Left renal cortex interstitium (tissue), 4 donors: ENCODE measurements around the gene HSPA1A. TPM values are rescaled to one million over a fixed set of nuclear protein-coding genes. Genes with fewer than 3 reads are reported as not detected.
"Not testable (repeated sequence)": the region's sequence is repeated elsewhere in the genome, so short reads cannot be mapped to it uniquely, and the experiment has no call there.

Experiments
- DNase-seq, 4 donors: peaks; one replicate each; pipeline ENCODE4 v3.0.0-alpha.2; 2013; ENCODE audit warnings: low read depth in 4 of 4, low spot score in 2 of 4, missing footprints in 1 of 4
- polyA plus RNA-seq, 4 donors: library from polyadenylated mRNA; unstranded; fragments of 120-200 nt; gene quantifications; one replicate each; pipeline ENCODE4 v1.2.1, GENCODE V29; 2013; ENCODE audit not compliant: insufficient read length in 4 of 4

Gene HSPA1A
- polyA plus RNA-seq, 4 donors: 92.5 to 123 (median 116) TPM

GRCh38 chr6:31831350-31832215 is 16.2 kb downstream of the HSPA1A start:
- DNase-seq: no peak

GRCh38 chr6:31834367-31835250 is 19.3 kb downstream of the HSPA1A start:
- DNase-seq: peak; percentile 89 to 94 (median 91)

DNA sequence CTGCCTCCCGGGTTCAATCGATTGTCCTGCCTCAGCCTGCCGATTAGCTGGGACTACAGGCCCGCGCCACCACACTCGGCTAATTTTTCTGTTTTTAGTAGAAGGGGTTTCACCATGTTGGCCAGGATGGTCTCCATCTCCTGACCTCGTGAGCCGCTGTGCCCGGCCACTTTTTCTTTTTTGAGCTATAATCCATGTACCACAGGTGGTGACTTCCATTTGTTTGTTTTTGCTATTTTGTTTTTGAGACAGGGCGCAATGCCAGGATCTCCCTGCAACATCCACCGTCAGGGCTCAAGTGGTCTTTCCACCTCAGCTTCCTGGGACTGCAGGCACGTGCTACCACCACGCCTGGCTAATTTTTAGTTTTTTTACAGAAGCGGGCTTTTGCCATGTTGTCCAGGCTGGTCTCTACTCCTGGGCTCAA is 20.7 kb downstream of the HSPA1A start:
- DNase-seq: no peak

DNA sequence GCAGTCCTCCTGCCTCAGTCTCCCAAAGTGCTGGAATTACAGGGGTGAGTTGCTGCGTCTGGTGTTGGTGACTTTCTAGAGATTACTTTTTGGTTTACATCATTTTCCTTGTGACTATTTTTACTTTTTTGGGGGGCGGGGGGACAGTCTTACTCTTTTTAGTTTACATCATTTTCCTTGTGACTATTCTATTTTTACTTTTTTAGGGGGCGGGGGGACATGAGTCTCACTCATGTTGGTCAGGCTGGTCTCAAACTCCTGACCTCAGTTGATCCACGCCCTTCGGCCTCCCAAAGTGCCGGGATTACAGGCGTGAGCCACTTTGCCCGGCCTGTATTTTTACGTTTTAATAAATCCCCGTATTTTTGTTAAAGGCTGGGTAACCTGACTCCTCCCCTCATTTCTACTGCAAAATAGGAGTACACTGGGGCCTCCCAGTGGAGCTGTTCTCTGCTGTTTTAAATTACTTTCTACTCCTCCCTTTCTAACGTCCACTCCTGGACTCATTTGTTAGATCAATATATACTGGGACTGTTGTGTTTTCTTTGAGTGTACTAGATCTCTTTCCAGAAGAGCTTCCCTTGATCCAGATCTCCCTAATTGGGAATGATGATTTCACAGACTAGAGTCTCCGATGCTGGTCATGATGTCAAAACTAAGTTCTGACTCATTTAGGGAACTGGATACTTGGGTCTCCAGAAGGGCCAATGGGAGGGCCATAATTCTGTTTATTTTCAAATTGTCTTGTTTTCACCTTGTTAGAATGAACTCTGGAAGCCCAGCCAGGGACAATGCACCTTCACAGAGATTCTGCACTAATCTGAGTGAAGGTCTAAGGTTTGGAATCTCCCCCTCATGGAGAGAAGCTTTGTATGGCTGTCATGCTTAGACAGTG is 21.4 kb downstream of the HSPA1A start:
- no peak for DNase-seq

GRCh38 chr6:31837369-31838113 is 22.2 kb downstream of the HSPA1A start:
- no peak for DNase-seq

DNA sequence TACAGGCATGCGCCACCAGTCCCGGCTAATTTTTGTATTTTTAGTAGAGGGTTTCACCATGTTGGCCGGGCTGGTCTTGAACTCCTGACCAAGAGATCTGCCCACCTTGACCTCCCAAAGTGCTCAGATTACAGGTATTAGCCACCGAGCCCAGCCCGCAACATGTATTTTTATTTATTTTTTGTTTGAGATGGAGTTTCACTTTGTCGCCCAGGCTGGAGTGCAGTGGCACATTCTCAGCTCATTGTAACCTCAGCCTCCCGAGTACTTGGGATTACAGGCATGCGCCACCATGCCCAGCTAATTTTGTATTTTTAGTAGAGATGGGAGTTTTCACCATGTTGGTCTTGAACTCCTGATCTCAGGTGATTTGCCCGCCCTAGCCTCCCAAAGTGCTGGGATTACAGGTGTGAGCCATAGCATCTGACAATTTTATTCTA is 22.8 kb downstream of the HSPA1A start:
- DNase-seq: not testable (repeated sequence)

- no peak for DNase-seq
These were observed 23.6 kb downstream of the HSPA1A start for GRCh38 chr6:31838968-31839367.

DNA sequence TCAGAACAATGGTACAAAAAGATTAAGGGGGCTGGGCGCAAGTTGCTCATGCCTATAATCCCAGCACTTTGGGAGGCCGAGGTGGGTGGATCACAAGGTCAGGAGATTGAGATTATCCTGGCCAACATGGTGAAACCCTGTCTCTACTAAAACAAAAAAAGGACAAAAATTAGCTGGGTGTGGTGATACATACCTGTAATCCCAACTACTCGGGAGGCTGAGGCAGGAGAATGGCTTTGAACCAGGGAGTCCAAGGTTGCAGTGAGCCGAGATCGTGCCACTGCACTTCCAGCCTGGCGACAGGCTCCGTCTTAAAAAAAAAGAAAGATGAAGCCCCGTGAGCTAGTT is 24.4 kb downstream of the HSPA1A start:
- DNase-seq: not testable (repeated sequence)

- no peak for DNase-seq
These were observed 26.7 kb downstream of the HSPA1A start for GRCh38 chr6:31842053-31842452.

GRCh38 chr6:31844507-31844906 is 29.2 kb downstream of the HSPA1A start:
- DNase-seq: no peak

DNA sequence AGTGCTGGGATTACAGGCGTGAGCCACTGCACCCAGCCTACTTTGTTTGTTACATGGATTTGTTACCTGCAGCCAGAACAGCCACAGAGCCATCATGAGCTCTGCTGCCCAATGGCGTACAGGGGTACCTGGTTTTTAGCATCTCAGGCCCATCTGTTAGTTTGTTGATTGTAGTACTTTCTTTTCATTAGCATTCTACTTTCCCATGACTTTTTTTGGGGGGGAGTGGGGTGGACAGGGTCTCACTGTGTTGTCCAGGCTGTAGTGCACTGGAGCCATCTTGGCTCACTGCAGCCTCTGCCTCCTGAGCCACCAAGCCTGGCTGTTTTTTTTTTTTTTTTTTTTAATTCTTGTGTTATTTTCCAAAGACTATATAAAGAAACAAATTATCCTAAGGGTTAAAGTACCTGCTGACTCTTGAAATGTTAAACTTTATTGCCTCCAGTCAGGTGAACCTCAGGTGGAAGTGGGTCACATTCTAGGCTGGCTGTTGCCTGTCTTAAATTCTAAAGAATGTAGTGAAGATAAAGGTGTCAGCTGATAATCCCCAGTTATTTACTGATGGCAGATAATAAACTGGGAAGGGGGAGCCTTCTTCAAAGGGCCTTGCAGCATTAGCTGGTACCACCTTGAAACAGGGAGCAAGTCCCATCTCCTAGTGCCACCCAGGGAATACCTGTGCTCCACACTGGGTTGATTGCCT is 32.1 kb downstream of the HSPA1A start:
- no peak for DNase-seq

GRCh38 chr6:31850765-31851484 is 35.6 kb downstream of the HSPA1A start:
- DNase-seq: no peak

- no peak for DNase-seq
These were observed 36.1 kb downstream of the HSPA1A start for GRCh38 chr6:31851485-31851832.

DNA sequence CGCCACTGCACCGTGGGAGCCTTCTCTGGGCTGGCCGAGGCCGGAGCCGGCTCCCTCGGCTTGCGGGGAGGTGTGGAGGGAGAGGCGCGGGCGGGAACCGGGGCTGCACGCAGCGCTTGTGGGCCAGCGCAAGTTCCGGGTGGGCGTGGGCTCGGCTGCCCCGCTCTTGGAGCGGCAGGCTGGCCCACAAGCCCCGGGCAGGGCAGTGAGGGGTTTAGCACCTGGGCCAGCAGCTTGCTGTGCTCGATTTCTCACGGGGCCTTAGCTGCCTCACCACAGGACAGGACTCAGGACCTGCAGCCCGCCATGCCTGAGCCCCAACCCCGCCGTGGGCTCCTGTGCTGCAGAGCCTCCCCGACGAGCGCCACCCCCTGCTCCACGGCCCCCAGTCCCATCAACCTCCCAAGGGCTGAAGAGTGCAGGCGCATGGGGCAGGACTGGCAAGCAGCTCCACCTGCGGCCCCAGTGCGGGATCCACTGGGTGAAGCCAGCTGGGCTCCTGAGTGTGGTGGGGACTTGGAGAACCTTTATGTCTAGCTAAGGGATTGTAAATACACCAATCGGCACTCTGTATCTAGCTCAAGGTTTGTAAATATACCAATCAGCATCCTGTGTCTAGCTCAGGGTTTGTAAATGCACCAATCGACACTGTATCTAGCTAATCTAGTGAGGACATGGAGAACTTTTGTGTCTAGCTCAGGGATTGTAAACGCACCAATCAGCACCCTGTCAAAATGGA is 36.8 kb downstream of the HSPA1A start:
- DNase-seq: not testable (repeated sequence)

DNA sequence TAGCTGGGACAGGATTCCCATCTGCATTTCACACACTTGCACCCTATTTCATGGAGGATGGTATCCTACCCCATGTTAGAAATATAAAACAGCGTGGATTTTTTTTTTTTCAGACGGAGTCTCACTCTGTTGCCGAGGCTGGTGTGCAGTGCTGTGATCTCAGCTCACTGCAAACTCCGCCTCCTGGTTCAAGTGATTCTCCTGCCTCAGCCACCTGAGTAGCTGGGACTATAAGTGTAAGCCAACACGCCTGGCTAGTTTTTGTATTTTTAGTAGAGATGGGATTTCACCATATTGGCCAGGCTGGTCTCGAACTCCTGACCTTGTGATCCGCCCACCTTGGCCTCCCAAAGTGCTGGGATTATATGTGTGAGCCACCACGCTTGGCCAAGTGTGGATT is 42.4 kb downstream of the HSPA1A start:
- DNase-seq: not testable (repeated sequence)

DNA sequence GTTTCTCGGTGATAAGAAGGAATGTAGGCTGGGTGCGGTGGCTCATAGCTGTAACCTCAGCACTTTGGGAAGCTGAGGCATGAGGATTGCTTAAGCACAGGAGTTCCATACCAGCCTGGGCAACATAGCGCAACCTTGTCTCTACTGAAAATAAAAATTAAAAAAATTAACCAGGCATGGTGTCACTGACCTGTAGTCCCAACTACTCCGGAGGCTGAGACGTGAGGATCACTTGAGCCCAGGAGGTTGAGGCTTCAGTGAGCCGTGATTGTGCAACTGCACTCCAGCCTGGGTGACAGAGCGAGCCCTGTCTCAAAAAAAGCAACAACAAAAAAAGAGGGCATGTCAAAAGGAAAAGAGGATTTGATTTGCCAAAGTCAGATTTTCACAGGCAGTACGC is 43.4 kb downstream of the HSPA1A start:
- DNase-seq: no peak

GRCh38 chr6:31859923-31860322 is 44.6 kb downstream of the HSPA1A start:
- DNase-seq: no peak

DNA sequence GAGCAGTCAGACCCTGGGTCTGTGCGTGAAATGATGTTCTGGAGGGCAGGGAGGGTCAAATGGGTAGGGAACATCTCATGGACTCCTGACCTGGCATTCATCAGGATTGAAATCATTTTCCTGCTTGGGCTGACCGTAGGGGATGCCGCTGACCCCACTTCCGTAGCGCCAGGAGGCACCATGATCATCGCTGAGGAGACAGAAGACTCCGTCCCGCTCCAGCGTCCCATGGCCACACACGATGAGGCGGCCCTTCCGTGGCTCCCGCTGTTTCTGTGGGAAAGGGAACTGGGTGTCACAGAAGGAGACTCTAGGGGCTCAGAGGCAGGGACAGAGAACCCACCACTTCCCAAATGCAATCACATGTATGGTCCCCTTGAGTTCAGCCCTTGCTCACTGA is 45.0 kb downstream of the HSPA1A start:
- DNase-seq: no peak
